ENCODE data around the gene C1orf198.

Gene C1orf198

GRCh38 chr1:230833511-230833910, 34.8 kb downstream of the C1orf198 start:
- no peak for DNase-seq (ENCODE audit: low read depth in 2 of 2)

DNA sequence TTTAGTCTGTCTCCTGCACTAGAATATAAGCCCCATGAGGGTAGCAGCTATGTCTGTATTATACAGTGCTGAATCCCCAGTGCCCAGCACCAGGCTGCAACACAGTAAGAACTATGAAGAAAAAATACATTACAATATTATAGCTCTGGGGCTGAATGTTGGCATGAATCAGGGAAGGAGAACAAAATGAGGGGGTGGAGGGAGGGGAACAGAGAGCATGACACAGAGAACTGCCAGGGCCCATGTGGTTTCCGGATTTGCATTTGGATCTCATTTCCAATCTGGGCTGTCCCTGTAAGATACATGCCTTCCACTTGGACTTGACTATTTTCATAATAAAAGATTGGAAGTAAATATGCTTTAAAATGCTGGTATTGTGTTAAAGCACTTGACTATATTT, 35.8 kb downstream of the C1orf198 start:
- DNase-seq (ENCODE audit: low read depth in 2 of 2): no peak

DNA sequence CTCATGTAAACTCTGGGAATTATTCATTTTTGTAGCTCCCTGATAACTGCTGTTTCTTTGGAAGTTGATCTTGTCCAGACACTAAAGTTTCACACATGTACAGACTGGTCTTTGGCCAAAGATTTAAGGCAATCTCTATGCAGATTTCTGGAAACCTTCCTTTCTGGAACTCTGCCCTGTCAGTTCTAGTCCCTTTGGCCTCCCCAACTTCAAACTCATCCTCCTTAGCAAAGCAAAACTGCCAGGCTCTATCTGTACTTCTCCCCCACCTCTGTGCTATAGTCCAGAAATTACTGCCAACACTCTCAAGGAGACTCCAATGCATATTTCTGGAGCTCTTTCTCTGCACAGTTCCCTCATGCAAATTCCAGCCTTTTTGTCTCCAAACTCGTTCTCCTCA, 36.5 kb downstream of the C1orf198 start:
- DNase-seq (ENCODE audit: low read depth in 2 of 2): no peak

GRCh38 chr1:230828421-230828820, 39.9 kb downstream of the C1orf198 start:
- DNase-seq (ENCODE audit: low read depth in 2 of 2): no peak

DNA sequence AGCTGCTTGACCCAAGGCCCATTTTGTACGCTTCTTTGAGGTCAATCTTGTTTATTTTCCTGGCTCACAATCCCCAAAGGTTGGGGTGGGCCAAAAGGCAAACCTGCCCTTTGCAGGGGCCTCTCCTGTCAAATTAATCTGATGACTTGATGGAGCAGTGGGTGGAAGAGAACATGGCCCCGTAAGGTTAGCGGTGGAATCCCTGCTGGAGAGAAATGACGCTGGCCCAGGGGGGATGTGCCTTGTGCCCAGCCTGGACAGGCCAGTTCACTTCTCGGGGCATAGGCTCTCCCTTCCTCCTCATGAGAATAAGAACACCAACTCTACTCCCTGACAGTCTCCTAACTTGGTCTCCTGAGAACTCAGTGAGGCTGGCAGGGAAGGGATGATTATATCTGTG, 40.5 kb downstream of the C1orf198 start:
- DNase-seq (ENCODE audit: low read depth in 2 of 2): no peak

GRCh38 chr1:230827081-230827681, 41.1 kb downstream of the C1orf198 start:
- DNase-seq (ENCODE audit: low read depth in 2 of 2): no peak

GRCh38 chr1:230826166-230826875, 42.0 kb downstream of the C1orf198 start:
- DNase-seq (ENCODE audit: low read depth in 2 of 2): no peak

- DNase-seq (ENCODE audit: low read depth in 2 of 2): no peak
Observed at GRCh38 chr1:230825761-230826160, 42.6 kb downstream of the C1orf198 start.

DNA sequence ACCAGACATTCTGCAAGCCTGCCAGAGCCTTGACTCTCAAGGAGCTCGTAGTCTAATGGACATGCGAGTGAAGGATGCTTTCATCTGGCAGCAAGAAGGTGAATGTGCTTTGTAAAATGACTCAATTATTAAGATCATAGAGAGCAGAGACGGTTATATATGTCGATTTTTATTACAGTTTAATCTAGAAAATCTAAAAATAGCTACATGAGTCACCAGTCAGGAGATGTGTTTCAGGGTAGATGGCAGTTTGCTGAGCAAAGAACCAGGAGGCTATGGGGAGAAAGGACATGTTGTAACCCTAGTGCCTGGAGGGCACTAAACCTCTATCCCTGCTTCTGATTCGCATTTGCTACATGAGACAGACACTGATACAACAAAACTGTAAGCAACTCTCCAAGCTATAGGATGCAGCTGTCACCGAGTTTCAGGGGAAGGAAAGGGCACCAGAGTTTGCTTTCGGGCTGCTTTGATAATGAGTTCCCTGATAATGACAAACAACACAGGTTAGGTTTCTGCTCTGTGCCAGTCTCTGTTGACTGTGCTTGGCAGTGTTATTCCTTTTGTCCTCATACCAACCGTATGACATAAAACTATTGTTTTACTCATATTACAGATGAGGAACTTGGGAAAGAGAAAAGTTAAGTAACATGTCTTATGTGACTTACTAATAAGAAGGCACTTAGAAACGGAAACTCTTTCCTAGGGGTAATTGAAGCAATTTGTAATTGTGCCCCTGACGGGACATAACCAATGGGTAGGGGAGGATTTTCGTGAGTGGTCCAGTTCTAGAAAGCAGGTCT, 43.2 kb downstream of the C1orf198 start:
- DNase-seq (ENCODE audit: low read depth in 2 of 2): no peak

DNA sequence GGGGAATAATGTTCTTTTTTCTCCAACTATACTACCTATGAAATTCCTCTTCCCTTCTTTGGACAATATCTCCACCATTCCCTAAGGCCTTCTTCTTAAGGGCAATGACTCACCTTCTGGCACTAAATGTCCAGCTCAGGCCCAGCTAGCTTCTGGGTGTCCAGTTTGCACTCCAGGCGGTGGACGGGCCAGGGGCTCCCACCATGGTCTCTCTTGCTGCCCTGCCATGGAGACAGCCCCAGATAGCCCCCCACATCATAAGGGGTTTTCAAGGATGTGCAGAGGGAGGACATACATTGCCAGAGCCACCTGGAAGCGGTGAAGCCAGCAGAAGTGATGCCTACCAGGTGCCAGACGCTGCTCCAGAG, 43.8 kb downstream of the C1orf198 start:
- no peak for DNase-seq (ENCODE audit: low read depth in 2 of 2)

DNA sequence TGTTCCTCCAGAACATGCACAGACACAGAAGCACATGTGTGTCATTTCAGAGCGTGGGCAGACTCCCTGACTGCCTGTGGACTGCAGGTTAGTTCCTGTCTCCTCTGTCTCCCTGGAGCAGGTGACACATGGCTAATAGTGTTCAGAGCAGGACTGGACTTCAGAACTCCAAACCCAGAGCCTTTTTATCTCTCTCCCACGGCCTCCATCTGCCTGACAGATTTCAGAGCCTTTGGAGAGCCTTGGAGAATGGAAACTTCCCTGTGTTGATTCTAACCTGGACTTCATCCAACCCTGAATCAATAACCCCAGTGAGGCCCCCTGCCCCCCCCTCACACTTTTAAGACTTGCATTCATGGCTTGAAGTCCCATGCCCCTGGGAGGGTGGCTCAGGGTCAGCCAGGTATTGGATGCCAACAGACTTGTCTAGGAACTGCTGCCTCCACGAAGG, 44.4 kb downstream of the C1orf198 start:
- no peak for DNase-seq (ENCODE audit: low read depth in 2 of 2)

DNA sequence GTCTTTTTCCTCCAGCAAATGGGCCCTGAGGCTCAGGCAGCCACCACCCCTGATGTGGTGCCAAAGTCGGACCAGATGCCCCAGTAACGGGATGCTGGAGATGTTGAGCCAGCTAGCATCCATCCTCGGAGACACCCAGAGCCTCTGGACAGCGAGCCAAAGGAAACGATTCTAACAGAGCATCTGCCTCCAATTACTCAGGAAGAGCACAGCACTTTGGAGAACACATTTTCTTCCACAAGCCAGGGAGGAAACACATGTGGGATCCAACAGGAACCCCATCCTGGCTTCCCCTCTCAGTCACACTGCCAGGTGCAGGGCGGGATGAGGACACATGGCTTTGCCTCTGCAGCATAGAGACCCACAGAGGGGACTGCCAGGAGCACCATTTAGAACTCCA, 44.9 kb downstream of the C1orf198 start:
- DNase-seq (ENCODE audit: low read depth in 2 of 2): no peak

DNA sequence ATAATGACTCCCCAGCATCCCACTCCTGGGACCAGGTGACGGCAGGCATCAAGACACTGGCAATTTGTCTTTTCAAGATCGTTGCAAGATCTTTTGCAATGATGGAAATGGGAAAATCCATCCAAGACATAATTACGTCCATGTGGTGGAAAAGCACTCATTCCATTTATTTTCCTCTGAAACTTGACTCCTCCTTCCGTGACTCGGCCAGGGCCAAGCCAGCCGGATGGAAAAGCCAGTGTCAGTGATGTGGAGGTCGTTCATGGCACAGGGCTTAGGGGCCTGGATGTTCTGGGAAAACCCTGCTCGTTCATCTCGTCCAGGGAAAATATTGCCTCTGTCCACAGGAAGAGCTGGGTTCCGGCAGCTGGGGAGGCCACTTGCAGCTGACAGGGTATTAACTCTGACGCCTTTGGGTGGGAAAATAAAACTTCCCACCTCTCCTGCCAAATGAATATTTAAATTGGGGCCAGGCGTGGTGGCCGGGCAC, 46.2 kb downstream of the C1orf198 start:
- DNase-seq (ENCODE audit: low read depth in 2 of 2): no peak

DNA sequence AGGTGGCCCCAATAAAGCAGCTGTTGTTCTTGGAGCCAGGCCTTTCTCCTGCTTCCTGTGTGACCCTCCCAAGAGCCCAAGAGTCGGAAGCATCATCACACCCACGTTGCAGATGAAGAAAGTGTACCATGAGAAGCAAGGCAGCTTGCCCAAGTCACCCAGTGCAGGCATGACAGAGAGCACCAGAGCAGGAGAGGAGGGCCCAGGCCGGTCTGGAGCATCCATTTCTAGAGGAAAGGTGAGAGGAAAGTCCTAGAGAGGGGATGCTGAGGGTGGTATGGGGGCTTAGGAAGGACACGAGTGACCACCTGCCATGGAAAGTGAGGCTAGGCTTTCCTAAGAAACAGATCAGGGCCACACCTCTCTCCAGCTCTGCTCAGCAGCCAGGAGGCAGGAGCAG, 47.0 kb downstream of the C1orf198 start:
- DNase-seq (ENCODE audit: low read depth in 2 of 2): no peak

DNA sequence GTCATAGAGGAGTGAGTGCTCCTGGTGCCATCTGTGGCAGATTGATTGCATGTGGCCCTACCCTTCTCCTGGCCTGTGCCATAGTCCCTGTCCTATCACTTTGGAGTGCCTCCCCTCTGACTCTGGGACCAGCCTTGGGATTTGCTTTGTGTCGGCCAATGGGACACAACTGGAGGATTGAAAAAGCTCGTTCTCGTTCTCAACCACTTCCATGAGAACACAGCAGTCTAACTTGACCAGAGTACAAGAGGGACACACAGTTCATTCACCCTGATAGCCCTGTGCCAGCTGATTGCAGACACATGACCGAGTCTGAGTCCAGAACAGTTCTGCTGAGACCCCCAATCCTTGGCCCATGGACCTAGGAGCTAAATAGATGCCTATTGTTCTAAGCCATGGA, 47.8 kb downstream of the C1orf198 start:
- no peak for DNase-seq (ENCODE audit: low read depth in 2 of 2)

DNA sequence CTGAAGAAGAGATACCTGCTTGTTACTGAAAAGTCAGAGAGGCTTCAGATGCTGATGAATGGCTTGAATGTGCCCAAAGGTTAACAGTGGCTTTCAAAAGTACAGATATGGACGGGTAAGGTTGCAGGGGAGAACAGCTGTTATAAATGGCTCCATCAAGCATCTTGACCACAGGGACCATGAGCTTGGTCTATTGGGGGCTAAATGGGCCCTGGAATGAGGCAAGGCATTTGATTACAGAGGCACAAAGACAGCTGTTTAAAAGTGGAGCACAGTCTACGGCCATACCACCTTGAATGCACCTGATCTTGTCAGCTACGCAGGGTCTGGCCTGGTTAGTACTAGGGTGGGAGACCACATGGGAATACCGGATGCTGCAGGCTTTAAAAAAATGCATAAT, 48.3 kb downstream of the C1orf198 start:
- DNase-seq (ENCODE audit: low read depth in 2 of 2): no peak

DNA sequence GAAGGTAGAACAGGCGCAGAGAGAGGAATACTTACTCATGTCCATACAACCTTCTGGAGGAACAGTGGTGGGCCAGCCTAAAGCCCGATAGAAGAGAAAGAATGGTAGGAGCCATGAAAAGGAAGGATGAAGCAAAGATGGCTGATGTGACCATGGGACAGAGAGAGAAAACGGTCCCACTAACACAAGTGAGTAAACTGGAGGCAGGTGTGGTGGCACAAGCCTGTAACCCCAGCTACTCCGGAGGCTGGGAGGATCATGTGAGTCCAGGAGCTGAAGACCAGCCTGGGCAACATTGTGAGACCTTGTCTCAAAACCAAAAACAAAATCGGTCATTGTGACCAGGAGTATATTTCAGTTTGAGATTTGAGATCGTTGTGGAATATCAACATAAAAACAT, 49.4 kb downstream of the C1orf198 start:
- DNase-seq (ENCODE audit: low read depth in 2 of 2): no peak

DNA sequence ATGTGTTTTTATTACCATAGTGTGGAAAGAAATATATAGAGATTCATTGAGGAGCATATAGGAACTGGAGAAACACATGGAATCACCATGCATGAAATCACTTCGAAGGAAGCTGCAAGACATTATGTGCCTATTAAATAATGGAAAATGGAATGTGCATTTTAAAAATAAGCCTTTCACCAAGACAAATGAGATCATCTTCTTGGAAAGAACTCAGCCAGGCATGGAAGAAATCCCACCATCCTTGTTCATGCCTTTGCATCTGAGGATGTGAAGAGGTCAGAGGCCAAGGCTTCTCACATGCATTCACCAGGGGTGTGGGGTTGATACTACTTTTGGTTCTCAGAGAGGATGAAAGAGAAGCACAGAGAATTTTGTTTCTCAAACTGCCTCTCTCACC, 50.0 kb downstream of the C1orf198 start:
- DNase-seq (ENCODE audit: low read depth in 2 of 2): no peak

DNA sequence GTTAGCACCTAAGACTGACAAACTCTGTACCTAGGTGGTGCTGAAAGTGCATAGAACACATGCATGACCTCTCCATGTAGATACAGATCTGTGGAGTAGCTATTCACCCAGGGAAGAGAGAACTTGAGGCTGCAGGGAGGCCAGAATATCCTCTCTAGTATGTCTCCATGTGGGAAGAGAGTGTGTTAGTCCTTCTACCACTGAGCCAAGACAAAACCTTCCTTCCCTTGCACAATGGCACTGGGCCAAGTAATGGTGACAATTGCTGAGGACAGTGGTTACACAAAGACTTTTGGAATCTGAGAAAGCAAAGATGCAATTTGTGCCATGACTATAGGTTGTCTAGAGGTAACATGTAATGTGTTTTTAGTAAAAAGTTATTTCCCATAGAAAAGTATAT, 52.3 kb downstream of the C1orf198 start:
- no peak for DNase-seq (ENCODE audit: low read depth in 2 of 2)

DNA sequence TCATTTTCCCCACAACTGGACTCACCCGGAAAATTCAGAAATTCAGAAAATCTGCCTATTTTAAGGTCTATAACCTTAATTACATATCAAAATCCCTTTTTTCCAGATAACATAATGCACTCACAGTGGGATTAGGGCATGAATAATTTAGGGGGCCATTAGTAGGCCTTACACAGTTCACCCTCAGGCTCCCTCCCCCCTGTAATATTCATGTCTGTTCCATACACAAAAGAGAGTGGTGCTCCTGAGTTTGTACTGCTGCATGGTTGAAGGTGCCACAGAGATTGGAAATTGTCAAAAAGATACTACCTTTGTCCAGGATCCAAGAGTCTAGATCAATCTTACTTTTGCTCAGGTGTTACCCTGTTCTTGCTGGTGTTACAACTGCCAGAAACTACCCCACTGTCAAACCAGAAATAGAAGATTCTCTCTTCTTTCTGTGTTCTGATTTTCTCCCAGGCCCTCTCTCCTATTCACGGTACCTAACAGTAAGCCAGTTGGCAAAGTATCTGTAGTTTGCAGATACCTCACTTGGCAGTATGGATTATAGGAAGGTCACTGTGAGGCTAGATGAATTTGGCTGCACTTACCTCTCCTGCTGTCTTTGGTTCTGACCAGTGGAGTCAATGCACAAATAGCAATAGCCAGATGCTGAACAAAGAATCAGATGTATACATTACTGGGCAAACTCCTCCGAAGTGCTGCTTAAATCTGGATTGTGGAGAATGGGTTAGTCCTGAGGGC, 53.2 kb downstream of the C1orf198 start:
- DNase-seq (ENCODE audit: low read depth in 2 of 2): no peak

- DNase-seq (ENCODE audit: low read depth in 2 of 2): no peak
Observed at GRCh38 chr1:230812568-230812967, 55.8 kb downstream of the C1orf198 start.

All from stimulated activated CD8-positive, alpha-beta memory T cell treated with anti-CD3 and anti-CD28 coated beads, Interleukin-15, amount 100 ng/mL, for 48 hours (primary cell).